GM13976 (cell line): ENCODE measurements around the gene PML.
"Not testable (repeated sequence)": the region's sequence is repeated elsewhere in the genome, so short reads cannot be mapped to it uniquely, and the experiment has no call there.

ENCODE experiments used
- DNase-seq: peaks from one replicate; pipeline ENCODE4 v3.0.0; 2012; ENCODE audit warnings: low spot score
- CTCF ChIP-seq: IDR thresholded peaks from 2 replicates; pipeline ENCODE4 v1.5.1; 2012; ENCODE audit warnings: borderline replicate concordance, mild to moderate bottlenecking; ENCODE audit not compliant: insufficient read depth; ENCODE audit errors: extremely low read depth, missing control alignments, control extremely low read depth
- in situ Hi-C: fragments of 300-500 bp; cut with MboI; formaldehyde crosslinking; loops from one replicate; pipeline ENCODE4 v1.12.0; 2022; ENCODE audit warnings: low sequenced_read_pairs, mixed read lengths, inconsistent platforms; ENCODE audit not compliant: unreplicated experiment

The PML gene

GRCh38 chr15:74050556-74051234, 56.2 kb downstream of the PML start:
- DNase-seq: no peak
- no peak for TF ChIP-seq CTCF
- in situ Hi-C loops: no loop called here

GRCh38 chr15:74052271-74053260, 58.0 kb downstream of the PML start:
- DNase-seq, in situ Hi-C loops: not testable (repeated sequence)

GRCh38 chr15:74053517-74053916, 59.0 kb downstream of the PML start:
- DNase-seq: no peak
- in situ Hi-C loops: no loop called here
- no peak for TF ChIP-seq CTCF

GRCh38 chr15:74053941-74054529, 59.5 kb downstream of the PML start:
- in situ Hi-C loops: no loop called here
- peak; percentile 52 for TF ChIP-seq CTCF
- DNase-seq: peak; percentile 81

- in situ Hi-C loops: no loop called here
- TF ChIP-seq CTCF: no peak
- no peak for DNase-seq
Observed at GRCh38 chr15:74055804-74056203, 61.3 kb downstream of the PML start.

- in situ Hi-C loops, DNase-seq: not testable (repeated sequence)
Observed at GRCh38 chr15:74056330-74056729, 61.8 kb downstream of the PML start.

- DNase-seq, in situ Hi-C loops: not testable (repeated sequence)
Observed at GRCh38 chr15:74059050-74059833, 64.7 kb downstream of the PML start.
